HEK293T (cell line): ENCODE results near the gene PRDM10.

Experiments
- CTCF ChIA-PET: fragments of 350-600 bp; formaldehyde crosslinking; extraction: SDS; loops from one replicate; lab custom pipeline; 2021; ENCODE audit warnings: antibody characterized with exemption, inconsistent platforms; lab: Yijun Ruan, JAX
- POLR2A ChIA-PET: fragments of 350-600 bp; formaldehyde crosslinking; extraction: SDS; loops from one replicate; lab custom pipeline; 2020; ENCODE audit warnings: antibody characterized with exemption, inconsistent platforms; lab: Yijun Ruan, JAX
- DNase-seq: peaks from one replicate; pipeline ENCODE4 v3.0.0; 2012; ENCODE audit warnings: mixed read lengths; ENCODE audit errors: extremely low spot score
- ARNT ChIP-seq: fragments of 450-650 bp; IDR thresholded peaks from 2 replicates; pipeline ENCODE4 v1.6.1; 2017; ENCODE audit warnings: mild to moderate bottlenecking
- BHLHE40 ChIP-seq: fragments of 450-650 bp; IDR thresholded peaks from 2 replicates; pipeline ENCODE4 v1.6.1; 2016; ENCODE audit warnings: mild to moderate bottlenecking, moderate library complexity, borderline replicate concordance
- CTBP1 ChIP-seq: fragments of 450-650 bp; IDR thresholded peaks from 2 replicates; pipeline ENCODE4 v1.6.1; 2016; ENCODE audit warnings: borderline replicate concordance
- ELF4 ChIP-seq: fragments of 450-650 bp; IDR thresholded peaks from 2 replicates; pipeline ENCODE4 v1.6.1; 2017; ENCODE audit warnings: antibody characterized with exemption
- FOXA1 ChIP-seq: fragments of 450-650 bp; IDR thresholded peaks from 2 replicates; pipeline ENCODE4 v1.6.1; 2016; ENCODE audit warnings: mild to moderate bottlenecking
- FOXK2 ChIP-seq: fragments of 450-650 bp; IDR thresholded peaks from 2 replicates; pipeline ENCODE4 v1.6.1; 2016; ENCODE audit warnings: mild to moderate bottlenecking
- FOXM1 ChIP-seq: fragments of 450-650 bp; IDR thresholded peaks from 2 replicates; pipeline ENCODE4 v1.6.1; 2017; ENCODE audit warnings: mild to moderate bottlenecking, borderline replicate concordance
- HDGF ChIP-seq: fragments of 450-650 bp; IDR thresholded peaks from 2 replicates; pipeline ENCODE4 v1.6.1; 2017; ENCODE audit warnings: antibody characterized with exemption, borderline replicate concordance
- L3MBTL2 ChIP-seq: fragments of 450-650 bp; conservative IDR thresholded peaks from 2 replicates; pipeline ENCODE4 v1.6.1; 2016; ENCODE audit warnings: mild to moderate bottlenecking
- LEF1 ChIP-seq: fragments of 450-650 bp; IDR thresholded peaks from 2 replicates; pipeline ENCODE4 v1.6.1; 2017; ENCODE audit warnings: mild to moderate bottlenecking, borderline replicate concordance
- NFRKB ChIP-seq: fragments of 450-650 bp; IDR thresholded peaks from 2 replicates; pipeline ENCODE4 v1.6.1; 2016; ENCODE audit warnings: mild to moderate bottlenecking, moderate library complexity
- SP1 ChIP-seq: fragments of 450-650 bp; IDR thresholded peaks from 2 replicates; pipeline ENCODE4 v1.6.1; 2017
- SUZ12 ChIP-seq: fragments of 450-650 bp; IDR thresholded peaks from 2 replicates; pipeline ENCODE4 v1.6.1; 2016; ENCODE audit warnings: mild to moderate bottlenecking
- TARDBP ChIP-seq: fragments of 450-650 bp; IDR thresholded peaks from 2 replicates; pipeline ENCODE4 v1.6.1; 2016
- ZNF384 ChIP-seq: fragments of 450-650 bp; IDR thresholded peaks from 2 replicates; pipeline ENCODE4 v1.6.1; 2016
- TF ChIP-seq, protein P1 (sequence below): fragments of 450-650 bp; IDR thresholded peaks from 2 replicates; pipeline ENCODE4 v1.6.1; 2016

The PRDM10 gene

DNA sequence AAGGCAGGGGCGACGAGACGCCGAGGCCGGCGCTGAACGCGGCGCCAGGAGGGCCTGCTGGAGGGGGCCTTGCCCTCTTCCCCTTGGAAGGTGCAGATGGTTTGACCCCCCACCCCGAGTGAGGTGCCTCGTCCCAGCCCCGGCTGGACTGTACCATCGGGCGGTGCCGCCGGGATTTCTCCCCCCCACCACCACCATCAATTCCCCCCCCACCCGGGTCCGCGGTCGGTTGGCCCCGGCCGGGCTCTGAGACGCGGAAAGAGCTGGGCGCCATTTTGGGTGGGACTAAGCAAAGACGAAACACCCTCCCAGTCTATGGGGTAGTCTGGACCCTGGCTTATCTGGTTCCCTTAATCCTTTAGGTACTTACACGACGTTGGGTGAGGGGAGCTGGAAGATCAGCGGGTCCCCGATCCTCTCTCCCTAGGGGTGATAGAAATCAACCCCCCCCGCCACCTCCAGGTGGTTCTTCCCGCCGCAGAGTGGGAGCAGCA, at the start of gene PRDM10:
TSS of gene PRDM10 (minus strand) at position 484 of the 494 bp plus-strand sequence. CDS start 41,871 bp downstream, outside the sequence.
- TF ChIP-seq FOXK2 (no peak), SP1 (no peak), BHLHE40 (peak; percentile 76; the same call in 1 of the 2 replicates), FOXM1 (no peak), L3MBTL2 (0 out of 2 replicates have a peak, but pooled peaks have one; percentile 17), NFRKB (peak; percentile 79), FOXA1 (no peak), ELF4 (no peak), LEF1 (no peak), ZNF384 (no peak), HDGF (no peak), CTBP1 (0 out of 2 replicates have a peak, but pooled peaks have one; percentile 11), SUZ12 (no peak), ARNT (no peak), TARDBP (no peak)
- TF ChIP-seq, protein P1, sequence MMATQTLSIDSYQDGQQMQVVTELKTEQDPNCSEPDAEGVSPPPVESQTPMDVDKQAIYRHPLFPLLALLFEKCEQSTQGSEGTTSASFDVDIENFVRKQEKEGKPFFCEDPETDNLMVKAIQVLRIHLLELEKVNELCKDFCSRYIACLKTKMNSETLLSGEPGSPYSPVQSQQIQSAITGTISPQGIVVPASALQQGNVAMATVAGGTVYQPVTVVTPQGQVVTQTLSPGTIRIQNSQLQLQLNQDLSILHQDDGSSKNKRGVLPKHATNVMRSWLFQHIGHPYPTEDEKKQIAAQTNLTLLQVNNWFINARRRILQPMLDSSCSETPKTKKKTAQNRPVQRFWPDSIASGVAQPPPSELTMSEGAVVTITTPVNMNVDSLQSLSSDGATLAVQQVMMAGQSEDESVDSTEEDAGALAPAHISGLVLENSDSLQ, result no peak
- ChIA-PET POLR2A (interaction anchor here (0.5 to 2.9 kb wide), 16 partner anchors 11 to 626 kb away, joined by 3 to 24 read pairs (median 3); partner anchors contain the start of genes APLP2 and BARX2), CTCF (no interaction called here)
- peak; percentile 84 for DNase-seq

DNA sequence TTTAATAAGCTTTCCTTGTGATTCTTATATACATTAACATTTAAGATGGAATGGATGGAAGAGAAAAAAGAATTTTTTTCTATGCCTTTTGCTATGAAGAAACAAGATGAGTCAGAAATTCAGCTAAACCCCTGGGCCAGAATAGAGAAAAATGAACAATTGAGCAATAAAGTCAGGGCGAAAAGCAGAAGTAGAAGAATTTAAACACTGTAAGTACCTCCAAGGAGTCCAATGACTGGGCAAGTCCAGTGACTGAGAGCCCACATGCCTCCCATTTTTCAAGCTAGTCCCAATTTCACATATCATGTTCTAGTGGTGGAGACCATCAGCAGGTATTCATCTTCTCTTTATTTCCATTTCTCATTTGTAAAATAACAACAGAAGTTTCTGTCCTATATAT, 48.4 kb upstream of the PRDM10 start:
- CTCF ChIA-PET, result no interaction called here
- DNase-seq, result no peak
- POLR2A ChIA-PET, result interaction anchor here (0.8 kb wide), 1 partner anchor 48 kb away, joined by 3 read pairs; the partner anchor contains the start of gene PRDM10
- TF ChIP-seq, protein P1, result no peak
- no peak for TF ChIP-seq ELF4
- no peak for TF ChIP-seq ZNF384
- no peak for TF ChIP-seq ARNT
- TF ChIP-seq LEF1, result no peak
- no peak for TF ChIP-seq FOXM1
- no peak for TF ChIP-seq L3MBTL2
- no peak for TF ChIP-seq SP1
- no peak for TF ChIP-seq FOXK2
- TF ChIP-seq CTBP1, result no peak
- TF ChIP-seq BHLHE40, result no peak
- TF ChIP-seq TARDBP, result no peak
- TF ChIP-seq SUZ12, result no peak
- TF ChIP-seq NFRKB, result no peak
- no peak for TF ChIP-seq FOXA1
- no peak for TF ChIP-seq HDGF

- DNase-seq, result no peak
These were observed 47.6 kb upstream of the PRDM10 start for GRCh38 chr11:130050257-130050656.

GRCh38 chr11:130049328-130049771, 46.7 kb upstream of the PRDM10 start:
- TF ChIP-seq FOXK2, result no peak
- CTCF ChIA-PET, result no interaction called here
- POLR2A ChIA-PET, result interaction anchor here (0.7 to 1.0 kb wide), 2 partner anchors 46 to 110 kb away, joined by 3 read pairs; partner anchors contain the start of gene PRDM10
- no peak for DNase-seq

More at GRCh38 chr11:130050257-130050656, 47.6 kb upstream of the PRDM10 start:
- CTCF ChIA-PET, result no interaction called here
- TF ChIP-seq ZNF384, result no peak
- TF ChIP-seq FOXK2, result no peak
- no peak for TF ChIP-seq TARDBP
- no peak for TF ChIP-seq L3MBTL2
- POLR2A ChIA-PET, result interaction anchor here (0.8 kb wide), 1 partner anchor 48 kb away, joined by 3 read pairs; the partner anchor contains the start of gene PRDM10

- POLR2A ChIA-PET, result no interaction called here
- DNase-seq, result no peak
- TF ChIP-seq CTBP1 (no peak), ZNF384 (0 out of 2 replicates have a peak, but pooled peaks have one; percentile 26), FOXK2 (no peak)
- CTCF ChIA-PET, result no interaction called here
These were observed 44.5 kb upstream of the PRDM10 start for GRCh38 chr11:130047141-130047540.

DNA sequence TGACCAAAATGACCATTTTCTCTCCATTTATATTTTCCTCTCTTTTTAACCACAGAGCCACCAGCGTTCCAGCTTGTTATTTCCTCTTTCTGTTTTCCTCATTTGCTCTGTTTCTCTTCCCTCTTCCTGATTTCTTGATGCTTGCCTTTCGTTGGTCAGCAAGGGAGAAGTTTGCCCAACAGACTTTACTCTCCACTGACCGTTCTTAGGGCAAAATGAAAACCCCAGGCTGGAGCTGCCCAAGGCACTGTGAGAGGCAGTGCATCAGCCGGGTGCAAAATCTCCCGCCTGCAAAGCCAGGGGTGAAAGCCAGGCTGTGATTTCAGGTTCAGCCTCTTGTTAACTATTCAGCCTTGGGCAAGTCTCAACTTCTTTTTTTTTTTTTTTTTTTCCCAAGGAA, 40.9 kb upstream of the PRDM10 start:
- CTCF ChIA-PET, result no interaction called here
- TF ChIP-seq BHLHE40, result no peak
- DNase-seq, result no peak
- POLR2A ChIA-PET, result no interaction called here

DNA sequence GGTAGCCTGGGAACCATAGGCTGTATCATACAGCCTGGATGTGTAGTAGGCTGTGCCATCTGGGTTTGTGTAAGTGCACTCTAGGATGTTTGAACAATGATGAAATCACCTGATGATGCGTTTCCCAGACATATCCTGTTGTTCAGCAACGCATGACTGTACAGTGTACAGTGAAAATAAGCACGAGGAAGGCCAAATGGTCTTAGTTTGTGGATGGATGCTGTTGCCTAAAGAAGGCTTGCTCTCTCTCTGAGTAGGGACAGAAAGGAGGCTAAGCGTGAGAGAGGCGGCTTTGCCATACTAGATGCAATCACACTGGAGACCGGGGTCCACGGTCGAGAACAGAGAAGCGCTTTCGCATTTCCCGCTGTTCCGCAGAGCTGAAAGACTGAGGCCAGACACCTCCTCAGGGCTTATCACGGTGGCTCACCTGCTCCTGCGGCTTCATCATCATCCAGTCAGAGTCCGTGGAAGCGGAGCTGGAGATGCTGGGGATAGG, 39.5 kb upstream of the PRDM10 start:
- no peak for DNase-seq
- POLR2A ChIA-PET, result no interaction called here
- TF ChIP-seq HDGF (no peak), TARDBP (no peak), L3MBTL2 (no peak), BHLHE40 (no peak), LEF1 (no peak), SP1 (no peak), SUZ12 (no peak), ARNT (no peak), FOXA1 (no peak), FOXK2 (no peak)
- TF ChIP-seq, protein P1, result no peak
- CTCF ChIA-PET, result no interaction called here
